GOT3 (cell line): ENCODE measurements around the gene CDC42EP1.
"Not testable (repeated sequence)": the region's sequence is repeated elsewhere in the genome, so short reads cannot be mapped to it uniquely, and the experiment has no call there.

Source experiments
- DNase-seq: peaks from one replicate; lab custom pipeline; 2025; ENCODE audit warnings: mixed read lengths; lab: John Stamatoyannopoulos, UW

Gene CDC42EP1

DNA sequence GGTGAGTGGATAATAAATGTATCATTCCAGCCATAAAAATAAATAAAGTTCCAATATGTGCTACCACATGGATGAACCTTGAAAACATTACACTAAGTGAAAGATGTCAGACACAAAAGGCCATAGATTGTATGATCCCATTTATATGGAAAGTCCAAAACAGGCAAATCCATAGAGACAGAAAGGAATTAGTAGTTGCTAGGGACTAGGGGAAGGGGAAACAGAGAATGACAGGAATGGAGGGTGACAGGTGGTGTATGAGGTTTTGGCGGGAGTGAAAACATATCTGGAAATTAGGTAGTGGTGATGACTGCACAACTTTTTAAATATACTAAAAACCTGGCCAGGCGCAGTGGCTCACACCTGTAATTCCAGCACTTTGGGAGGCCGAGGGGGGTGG is 25.8 kb upstream of the CDC42EP1 start:
- DNase-seq: no peak

DNA sequence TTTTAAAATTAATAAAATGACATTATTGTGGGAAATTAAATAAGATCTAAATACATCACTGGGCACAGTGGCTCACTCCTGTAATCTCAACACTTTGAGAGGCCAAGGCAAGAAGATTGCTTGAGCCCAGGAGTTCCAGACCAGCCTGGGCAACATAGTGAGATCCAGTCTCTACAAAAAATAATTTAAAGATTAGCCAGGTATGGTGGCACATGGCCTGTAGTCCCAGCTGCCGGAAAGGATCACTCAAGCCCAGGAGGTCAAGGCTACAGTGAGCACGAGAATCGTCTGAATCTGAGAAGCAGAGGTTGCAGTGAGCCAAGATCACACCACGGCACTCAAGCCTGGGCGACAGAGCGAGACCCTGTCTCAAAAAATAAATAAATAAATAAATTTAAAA is 25.1 kb upstream of the CDC42EP1 start:
- no peak for DNase-seq

DNA sequence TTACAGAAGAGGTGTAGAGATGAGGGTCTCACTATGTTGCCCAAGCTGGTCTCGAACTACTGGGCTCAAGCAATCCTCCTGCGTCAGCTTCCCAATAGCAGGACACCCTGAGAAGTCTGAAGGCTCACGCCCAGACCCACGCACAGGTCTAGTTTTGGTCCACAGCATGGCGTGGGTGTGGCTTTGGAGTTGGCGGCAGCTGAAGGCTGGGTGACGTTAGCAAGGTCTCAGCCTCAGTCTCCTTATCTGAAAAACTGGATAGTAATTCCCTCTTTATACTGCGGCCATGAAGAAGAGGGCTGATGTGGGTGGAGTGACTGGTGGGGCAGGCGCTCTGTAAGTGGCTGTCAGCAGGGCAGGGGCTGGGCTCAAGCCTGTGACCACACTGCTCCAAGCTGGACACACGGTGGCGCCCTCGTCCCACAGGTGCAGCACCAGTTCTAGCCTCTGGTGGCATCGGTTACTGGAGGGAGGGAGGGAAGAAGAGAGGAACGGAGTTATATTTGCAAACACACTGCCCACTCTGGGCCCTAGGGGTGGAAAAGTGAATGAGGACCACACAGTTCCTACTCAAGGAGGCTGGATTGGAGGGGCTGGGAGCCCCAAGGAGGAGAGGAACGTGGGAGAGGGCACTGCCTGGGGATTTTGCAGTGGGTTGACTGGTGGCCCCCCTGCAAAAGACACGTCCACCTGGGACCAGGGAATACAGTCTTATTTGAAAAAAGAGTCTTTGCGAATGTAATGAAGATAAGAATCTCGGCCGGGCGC is 21.5 kb upstream of the CDC42EP1 start:
- DNase-seq: peak; percentile 74

DNA sequence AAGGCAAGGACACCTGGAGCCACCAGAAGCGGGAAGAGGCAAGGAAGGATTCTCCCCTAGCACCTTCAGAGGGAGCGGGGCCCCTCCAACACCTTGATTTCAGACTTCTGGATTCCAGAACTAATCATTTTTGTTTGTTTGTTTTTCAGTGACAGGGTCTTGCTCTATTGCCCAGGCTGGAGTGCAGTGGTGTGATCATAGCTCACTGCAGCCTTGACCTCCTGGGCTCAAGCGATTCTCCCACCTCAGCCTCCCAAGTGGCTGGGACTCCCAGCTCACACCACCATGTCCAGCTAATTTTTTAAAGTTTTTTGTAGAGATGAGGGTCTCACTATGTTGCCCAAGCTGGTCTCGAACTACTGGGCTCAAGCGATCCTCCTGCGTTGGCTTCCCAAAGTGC is 20.5 kb upstream of the CDC42EP1 start:
- not testable (repeated sequence) for DNase-seq

DNA sequence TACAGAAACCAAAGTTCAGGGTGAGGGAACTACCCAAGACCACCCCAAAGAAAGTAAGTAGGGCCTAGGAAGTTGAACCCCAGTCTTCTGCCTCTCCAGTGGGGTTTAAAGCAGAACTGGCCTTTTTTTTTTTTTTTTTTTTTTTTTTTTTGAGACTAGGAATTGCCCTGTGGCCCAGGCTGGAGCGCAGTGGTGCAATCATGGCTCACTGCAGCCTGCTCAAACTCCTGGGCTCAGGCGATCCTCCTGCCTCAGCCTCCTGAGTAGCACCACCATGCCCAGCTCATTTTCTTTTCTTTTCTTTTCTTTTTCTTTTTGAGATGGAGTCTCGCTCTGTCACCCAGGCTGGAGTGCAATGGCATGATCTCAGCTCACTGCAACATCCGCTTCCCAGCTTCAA is 17.9 kb upstream of the CDC42EP1 start:
- not testable (repeated sequence) for DNase-seq

DNA sequence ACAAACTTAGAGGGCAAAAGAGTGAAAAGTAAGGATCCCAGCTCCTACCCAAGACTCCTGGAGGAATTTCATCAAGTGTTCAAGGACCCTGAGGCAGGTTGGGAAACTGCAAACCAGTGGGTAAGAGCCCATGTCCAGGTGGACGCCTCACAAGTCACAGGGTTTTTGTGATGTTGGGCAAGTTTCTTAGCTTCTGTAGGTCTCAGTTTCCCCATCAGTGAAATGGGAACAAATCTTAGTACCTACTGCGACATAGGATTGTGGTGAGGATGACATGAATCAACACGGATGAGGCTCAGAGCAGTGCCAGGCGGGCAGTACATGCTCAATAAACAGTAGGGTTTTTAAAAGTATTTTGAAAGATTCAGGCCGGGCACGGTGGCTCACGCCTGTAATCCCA is 17.3 kb upstream of the CDC42EP1 start:
- DNase-seq: no peak

DNA sequence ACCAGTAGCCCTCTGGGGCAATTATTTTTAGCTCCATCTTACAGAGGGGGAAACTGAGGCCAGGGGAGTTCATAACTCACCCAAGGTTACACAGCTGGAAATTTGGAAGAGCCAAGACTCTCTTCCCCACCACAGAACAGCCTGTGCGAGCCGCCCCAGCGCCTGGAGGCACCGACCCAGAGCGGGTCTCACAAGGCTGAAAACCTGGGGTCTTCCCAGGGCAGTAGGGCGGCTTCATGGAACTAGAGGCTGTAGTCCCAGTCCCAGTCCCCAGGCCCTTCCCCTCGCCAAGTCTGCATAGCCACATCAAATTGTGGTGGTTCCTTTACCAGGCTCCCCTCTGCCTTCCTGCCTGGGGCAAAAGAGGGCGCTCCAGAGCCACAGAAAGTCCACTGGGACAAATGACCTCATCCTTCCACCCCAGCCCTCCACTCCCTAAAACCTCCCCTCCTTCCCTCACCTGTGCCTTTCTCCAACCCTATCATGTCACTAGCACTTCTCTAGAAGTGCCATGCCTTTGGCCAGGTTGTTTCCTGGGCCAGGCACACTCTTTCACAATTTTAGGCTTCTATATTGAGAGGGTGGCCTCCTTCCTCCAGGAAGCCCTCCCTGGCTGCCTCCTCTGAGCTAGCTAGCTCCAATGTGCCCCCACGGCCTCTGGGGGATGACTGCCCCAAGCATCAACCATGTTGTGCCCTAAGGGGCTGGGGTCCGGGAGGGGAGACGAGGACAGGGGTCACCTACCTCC is 15.2 kb upstream of the CDC42EP1 start:
- DNase-seq: no peak

DNA sequence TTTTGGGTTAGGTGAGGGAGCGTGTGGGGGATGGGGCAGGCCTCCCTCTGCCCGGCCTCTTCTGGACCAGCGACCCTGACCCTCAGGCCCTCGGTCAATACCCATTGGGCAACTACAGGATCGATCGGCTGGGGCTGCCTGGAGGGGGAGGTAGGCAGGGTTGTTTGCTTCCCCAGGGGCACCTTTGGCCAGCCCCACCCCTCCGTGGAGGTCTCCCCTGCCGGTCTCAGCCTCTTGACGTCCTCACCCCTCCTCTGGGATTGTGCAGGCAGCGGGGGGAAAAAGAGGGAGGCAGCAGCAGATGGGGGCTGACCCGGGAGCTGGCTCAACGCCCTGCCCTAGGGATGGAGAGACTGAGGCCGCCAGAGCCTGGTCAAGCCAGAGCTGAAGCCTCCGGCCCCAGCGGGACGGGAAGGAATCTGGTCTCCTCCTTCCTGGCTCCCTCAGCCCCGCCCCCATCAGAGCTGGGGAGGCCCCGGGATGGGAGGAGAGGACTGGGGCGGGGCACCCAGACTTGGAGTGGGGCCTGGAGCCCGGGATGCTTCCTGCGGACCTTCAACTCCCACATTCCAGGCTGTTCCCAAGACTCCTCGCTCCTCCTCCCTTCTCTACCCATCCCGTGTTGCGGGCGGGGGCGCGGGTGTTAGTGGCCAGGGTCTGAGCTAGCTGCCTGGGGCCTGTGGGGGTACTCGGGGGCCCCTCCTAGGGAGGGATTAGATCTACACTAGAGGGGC is 14.4 kb upstream of the CDC42EP1 start:
- no peak for DNase-seq

DNA sequence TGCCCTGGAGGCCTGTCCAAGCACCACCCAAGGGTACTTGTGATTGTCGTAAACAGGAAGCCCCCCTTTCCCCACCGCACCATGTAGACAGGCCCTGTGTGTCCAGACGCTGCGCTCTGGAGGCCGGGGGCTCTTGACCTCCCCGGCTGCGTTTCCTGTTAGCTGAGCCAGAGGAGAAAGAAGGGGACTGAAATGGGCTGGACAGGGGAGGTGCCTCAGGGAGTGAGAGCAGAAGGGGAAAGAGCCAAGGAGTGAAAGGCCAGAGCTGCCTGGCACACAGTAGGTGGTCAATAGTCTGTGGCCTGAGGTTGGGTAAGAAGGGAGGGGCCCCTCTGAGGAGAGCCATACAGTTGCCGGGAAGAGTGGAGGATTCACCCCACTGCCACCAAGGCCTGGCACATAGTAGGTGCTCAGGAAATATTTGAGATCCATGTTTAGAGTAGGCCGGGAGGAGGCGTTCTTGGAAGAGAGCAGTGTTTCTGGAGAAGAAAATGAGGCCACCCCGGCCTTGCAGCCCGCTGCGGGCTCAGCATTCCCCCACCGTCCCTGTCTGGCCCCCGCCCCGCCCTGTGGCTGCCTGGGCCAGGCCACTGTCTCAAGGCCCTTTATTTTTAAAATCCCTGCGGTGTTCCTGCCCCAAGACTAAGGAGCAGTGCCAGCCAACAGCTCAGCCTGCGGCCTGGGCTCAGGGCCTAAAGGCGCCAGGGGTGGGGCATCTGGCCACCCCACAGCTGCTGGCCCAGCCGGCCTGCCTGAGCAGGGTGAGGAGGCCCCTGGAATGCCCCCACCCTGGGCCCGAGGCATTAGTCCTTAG is 13.6 kb upstream of the CDC42EP1 start:
- no peak for DNase-seq

DNA sequence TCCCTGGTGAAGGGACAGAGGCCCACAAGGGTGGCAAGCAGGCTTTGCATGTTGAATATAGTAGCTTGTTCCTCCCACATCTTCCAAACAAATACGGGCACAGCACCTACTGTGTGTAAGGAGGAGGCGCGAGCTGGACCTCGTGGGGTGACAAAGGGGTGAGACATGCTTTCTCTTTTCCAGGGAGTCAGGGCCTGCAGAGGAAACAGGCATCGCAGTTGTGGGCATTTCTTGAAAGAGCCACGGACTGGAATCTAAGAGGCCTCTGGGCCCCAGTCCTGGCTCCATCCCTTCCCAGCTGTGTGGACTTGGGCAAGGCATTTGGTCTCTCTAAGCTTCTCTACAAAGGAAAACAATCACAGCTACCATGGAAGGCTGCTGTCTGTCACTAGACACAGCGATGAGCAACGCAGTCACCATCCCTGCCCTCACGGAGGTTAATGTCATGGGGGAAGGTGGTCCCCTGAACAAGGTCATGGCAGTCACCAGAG is 13.0 kb upstream of the CDC42EP1 start:
- no peak for DNase-seq

DNA sequence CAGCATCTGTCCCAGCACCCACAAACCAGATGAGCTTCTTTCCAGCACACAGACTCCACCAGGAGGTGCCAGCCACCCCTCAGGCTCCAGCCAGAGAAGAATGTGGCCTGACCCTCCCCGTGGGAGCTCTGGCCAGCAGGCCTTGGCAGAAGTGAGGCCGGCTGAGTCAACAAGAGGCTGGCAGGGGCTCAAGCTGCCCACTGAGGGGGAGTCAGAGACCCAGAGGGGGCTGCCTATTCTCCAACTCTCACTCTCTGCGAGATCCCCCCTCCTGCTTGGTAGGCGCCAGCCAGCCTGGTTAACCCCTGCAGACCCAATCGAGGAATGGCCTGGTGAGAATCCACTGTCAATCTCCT is 10.6 kb upstream of the CDC42EP1 start:
- DNase-seq: no peak

DNA sequence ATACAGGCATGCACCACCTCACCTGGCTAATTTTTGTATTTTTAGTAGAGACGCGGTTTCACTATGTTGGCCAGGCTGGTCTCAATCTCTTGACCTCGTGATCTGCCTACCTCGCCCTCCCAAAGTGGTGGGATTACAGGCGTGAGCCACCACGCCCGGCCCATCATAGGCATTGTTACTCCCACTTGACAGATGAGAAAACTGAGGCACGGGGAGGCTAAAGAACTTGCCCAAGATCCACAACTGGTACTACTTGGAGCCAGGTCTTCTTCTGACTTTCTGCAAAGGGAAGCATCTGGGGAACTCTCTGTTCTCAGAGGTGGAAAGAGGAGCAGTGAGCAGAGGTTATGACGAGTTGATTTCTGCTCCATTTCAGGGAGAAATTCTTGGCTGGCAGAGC is 9.4 kb upstream of the CDC42EP1 start:
- DNase-seq: not testable (repeated sequence)

DNA sequence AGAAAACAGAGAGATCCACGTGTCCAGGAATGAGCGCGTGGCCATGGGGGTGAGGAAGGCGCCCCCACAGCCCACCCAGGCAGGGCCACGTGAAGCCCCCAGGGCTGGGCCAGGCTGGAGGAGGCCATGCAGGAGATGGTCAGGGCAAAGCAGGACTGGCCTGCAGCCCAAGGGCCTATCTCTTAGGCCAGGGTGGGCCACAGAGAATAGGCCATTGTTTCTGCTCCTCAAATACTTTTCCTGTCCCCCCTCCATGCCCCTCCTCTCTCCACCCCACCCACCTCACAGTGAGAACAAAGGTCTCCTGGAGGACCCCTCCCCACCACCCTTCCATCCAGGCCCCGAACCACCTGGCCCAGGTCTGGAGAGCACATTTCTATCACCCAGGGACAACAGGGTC is 8.3 kb upstream of the CDC42EP1 start:
- no peak for DNase-seq

DNA sequence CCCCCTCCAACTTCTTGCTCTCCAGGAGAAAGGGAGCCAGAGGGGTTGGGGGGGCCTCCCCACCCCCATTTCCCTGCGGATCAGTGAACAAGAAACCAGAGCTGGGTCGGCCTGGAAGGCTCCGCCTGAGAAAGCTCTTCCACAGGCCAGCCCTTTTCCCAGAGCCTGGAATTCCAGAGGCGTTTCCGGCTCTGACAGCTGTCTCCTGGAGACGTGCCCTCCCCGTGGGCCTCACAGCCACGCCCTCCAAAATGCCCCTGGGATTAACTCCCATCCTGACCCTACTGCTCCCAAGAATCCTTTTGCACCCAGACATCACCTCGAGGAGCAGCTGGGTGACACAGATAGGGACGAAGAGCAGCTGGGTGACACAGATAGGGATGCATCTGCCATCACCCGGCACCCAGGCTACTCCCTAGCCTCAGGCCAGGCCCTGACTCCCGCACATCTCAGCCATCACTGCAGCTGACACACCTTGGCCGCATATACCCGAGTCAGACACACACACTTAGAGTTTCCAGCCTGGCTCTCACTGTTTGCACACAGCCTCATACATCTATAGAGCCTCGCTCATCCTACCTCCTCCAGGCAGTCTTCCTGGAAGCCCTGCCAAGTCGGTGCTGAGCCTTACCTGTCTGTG is 7.6 kb upstream of the CDC42EP1 start:
- no peak for DNase-seq

DNA sequence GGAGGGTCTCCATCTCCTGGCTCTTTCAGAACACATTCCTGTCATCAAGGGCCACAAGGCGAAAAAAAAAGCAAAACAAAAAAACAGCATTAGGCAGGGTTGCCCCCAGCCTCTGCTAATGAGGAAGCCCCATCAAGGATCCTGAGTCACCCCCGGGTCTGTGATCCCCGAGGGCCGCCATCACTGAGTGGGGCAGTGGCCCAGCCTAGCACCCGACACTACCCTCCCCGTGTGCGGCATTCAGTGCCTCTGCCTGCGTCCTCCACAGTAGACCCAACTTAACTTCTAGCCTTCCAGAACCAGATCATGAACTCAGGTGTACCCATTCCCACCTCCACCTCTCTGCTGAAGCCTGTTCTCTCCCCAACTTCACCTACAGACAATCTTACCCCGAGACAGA is 6.6 kb upstream of the CDC42EP1 start:
- no peak for DNase-seq

DNA sequence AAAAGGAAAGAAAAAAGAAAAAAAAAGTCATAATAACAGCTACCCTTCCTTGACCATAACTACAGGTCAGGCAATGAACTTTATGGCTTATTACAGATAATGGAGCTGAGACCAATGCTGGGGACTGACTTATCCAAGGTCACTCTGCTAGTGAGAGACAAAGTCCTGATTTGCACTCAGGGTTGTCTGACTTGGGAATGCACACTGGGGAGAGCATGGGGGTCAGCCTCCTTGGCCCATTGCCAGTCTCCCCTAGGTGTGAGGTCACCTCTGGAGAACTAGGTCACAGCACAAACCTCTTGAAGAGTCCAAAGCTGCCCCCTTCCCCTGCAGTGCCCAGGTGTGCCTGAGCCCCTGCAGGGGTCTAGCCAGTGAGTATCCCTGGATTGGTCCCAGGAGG is 5.3 kb upstream of the CDC42EP1 start:
- no peak for DNase-seq

DNA sequence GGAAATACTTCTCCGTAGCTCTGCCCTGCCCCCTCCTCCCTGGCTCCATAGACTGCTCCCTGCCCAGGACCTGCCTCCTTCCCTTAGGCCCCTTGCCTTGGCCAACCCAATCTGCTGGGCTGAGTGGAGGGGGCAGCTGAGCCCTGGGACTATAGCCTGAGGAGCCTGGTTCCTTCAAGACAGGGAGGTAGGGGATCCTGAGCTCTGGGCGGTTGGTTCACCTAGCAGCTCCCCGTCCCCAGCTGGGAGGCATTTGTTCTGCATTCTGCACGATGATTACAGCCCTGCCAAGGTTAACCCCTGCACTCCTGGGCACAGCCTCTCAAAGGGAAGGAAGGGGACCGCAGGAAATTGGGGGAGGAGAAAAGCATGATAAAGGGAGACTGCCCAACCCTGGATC is 3.6 kb upstream of the CDC42EP1 start:
- DNase-seq: no peak

DNA sequence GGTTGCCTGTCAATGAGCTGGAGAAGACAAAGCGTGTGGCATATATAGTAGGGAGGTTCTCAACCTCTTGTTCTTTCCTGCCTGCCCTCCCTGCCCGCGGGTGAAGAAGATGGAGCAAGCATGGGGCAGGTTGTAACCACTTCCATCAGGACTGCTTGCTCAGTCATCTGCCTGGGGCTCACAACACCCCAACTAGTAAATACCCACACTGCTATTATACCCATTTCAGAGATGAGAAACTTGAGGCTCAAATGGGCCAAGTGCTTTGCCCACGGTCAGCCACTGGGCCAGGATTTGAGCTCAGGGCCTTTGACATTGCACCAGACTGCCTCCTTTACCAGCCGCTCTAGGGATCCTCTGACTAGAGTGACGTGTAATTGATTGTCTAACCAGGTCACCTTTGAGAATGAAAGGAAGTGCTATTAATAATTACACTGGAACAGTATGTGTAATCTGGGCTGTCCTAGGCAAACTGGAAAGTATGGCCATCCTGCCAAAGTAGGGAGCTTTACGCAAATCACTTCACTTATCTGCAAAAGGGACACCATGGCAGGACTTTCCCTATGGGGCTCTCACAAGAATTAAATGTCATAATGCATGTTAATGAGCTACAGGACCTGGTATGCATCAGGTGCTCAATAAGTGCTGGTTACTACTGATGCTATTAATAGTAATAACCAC is 2.8 kb upstream of the CDC42EP1 start:
- DNase-seq: no peak

DNA sequence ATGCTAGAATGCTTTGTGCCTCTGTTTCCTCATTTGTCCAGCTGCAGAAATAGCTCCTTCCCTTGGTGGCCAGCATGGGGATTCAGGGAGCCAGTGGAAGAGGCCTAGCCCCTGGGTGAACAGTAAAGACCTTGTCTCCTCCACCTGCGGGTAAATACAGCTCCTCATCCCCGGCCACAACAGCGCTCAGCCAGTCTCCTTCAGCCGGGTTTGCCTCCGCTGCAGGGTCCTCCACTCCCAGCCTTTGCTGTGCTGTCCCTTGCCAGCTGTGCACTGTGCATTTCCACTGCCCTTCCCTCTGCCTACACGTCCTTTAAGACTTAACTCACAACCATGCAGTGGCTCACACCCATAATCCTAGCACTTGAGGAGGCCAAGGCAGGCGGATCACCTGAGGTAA is 1.5 kb upstream of the CDC42EP1 start:
- DNase-seq: no peak

DNA sequence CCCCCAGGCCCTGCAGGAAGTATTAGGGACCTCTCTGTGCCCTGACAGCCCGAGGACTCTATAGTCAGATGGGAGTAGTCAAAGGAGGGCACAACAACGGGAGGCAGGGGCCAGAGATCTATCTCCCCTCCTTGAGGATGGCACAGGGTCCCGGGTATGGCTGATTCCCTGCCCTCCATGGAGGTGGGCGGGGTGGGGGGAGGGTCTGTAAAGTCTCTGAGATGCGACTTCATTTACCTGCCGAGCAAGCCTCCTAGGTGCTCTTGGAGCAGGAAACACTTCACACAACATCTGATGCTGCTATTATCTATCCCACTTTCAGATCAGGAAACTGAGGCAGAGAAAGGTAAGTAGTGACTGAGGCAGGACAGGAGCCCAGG is 769 bp upstream of the CDC42EP1 start:
- DNase-seq: no peak

DNA sequence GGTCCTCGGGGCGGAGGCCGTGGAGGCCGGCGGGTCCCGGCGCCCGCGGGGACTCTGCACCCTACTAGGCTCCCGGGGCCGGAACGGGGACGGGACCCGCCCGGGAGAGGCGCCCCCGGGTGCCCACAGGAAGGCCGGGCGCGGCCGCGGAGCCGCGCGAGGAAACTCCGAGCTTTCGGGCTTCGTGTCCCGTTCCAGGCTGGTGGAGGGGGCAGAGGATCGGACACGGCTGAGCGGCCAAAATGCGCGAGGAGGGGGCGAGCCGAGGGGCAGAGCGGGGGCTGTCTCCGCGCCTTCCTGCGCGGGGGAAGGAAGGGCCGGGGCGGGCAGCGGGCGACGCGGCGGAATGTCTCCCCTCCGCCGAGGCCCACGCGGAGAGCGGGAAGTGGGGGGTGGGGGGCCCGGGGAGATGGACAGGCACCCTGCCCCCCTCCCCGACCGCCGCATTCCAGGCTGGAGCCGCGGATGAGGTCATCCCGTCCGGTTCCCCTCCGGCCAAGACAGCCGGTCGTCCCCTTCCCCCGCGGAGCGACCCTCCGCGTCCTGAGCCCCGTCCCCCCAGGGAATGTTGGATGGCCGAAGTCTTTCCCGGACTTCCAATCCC is 430 bp downstream of the CDC42EP1 start:
- DNase-seq: no peak
